DOHH2 (cell line): ENCODE results near the gene ZDHHC9.

Experiments
- H3F3A ChIP-seq: fragments of 200-600 bp; sonication (generic), shearing (Covaris generic); 2 replicates; pipeline ENCODE4 v1.6.0; 2016; ENCODE audit warnings: antibody characterized with exemption, mild to moderate bottlenecking; ENCODE audit not compliant: control insufficient read depth, insufficient read depth
- H3K27ac ChIP-seq: fragments of 200-600 bp; sonication (generic); 2 replicates; pipeline ENCODE4 v1.5.1; 2014; ENCODE audit warnings: low read depth, mild to moderate bottlenecking, low read length, moderate library complexity
- H3K27me3 ChIP-seq: fragments of 200-600 bp; sonication (generic); 2 replicates; pipeline ENCODE4 v1.6.1; 2014; ENCODE audit warnings: mild to moderate bottlenecking, low read length, mixed read lengths; ENCODE audit not compliant: control insufficient read depth
- H3K36me3 ChIP-seq: fragments of 200-600 bp; sonication (generic); 2 replicates; pipeline ENCODE4 v1.6.1; 2014; ENCODE audit warnings: mild to moderate bottlenecking, low read length, moderate library complexity, mixed read lengths; ENCODE audit not compliant: control insufficient read depth
- H3K4me1 ChIP-seq: fragments of 200-600 bp; sonication (generic); 2 replicates; pipeline ENCODE4 v1.6.1; 2014; ENCODE audit warnings: mild to moderate bottlenecking, low read length, mixed read lengths; ENCODE audit not compliant: control insufficient read depth
- H3K4me2 ChIP-seq: fragments of 200-600 bp; sonication (generic); 2 replicates; pipeline ENCODE4 v1.6.0; 2014; ENCODE audit warnings: mild to moderate bottlenecking, low read length, moderate library complexity
- H3K4me3 ChIP-seq: fragments of 200-600 bp; sonication (generic); 2 replicates; pipeline ENCODE4 v1.5.1; 2014; ENCODE audit warnings: mild to moderate bottlenecking, low read length, mixed read lengths
- H3K79me2 ChIP-seq: fragments of 200-600 bp; sonication (generic); 2 replicates; pipeline ENCODE4 v1.6.1; 2014; ENCODE audit warnings: mild to moderate bottlenecking, low read length, mixed read lengths; ENCODE audit not compliant: control insufficient read depth
- H3K9me2 ChIP-seq: fragments of 200-600 bp; sonication (generic); replicated peaks from 2 replicates; pipeline ENCODE4 v1.6.1; 2014; ENCODE audit warnings: mild to moderate bottlenecking, low read length, mixed read lengths; ENCODE audit not compliant: control insufficient read depth
- H3K9me3 ChIP-seq: fragments of 200-600 bp; sonication (generic); 2 replicates; pipeline ENCODE4 v1.6.1; 2014; ENCODE audit warnings: antibody characterized with exemption, low read length, mixed read lengths; ENCODE audit not compliant: control insufficient read depth, insufficient read depth
- H4K20me1 ChIP-seq: fragments of 200-600 bp; sonication (generic); 2 replicates; pipeline ENCODE4 v1.6.0; 2014; ENCODE audit warnings: low read depth, mild to moderate bottlenecking, antibody characterized with exemption, low read length, moderate library complexity; ENCODE audit not compliant: control insufficient read depth, insufficient read depth
- EZH2phosphoT487 ChIP-seq: fragments of 200-600 bp; sonication (generic); IDR thresholded peaks from 2 replicates; pipeline ENCODE4 v1.6.1; 2017; ENCODE audit warnings: borderline replicate concordance, mild to moderate bottlenecking, antibody characterized with exemption, low read length, moderate library complexity, mixed read lengths
- TF ChIP-seq, protein P1 (sequence below): fragments of 200-600 bp; sonication (generic); IDR thresholded peaks from one replicate; pipeline ENCODE4 v1.5.1; 2014; ENCODE audit warnings: antibody characterized with exemption, mild to moderate bottlenecking, low read depth, low read length; ENCODE audit not compliant: poor library complexity, severe bottlenecking

ZDHHC9 gene

DNA sequence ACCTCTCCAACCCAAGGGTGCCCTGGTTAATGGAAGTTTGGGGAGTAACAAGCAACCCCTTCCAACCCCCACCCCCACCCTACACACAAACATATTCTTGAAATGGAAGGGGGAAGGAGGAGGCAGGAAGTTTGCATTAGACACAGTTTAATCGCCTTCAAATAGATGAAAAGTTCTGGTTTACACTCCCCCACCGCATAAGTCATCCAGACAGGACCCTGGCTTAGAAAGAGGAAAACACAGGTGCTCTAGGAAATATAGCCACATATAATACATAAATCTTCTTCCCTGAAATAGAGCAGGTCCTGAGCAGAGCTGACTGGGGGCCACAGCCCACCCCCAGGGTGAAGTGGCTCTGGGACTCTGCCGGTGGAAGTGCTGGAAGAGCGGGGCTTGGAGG is 38.9 kb downstream of the ZDHHC9 start:
- H3K36me3 ChIP-seq = peaks cover 13% of the 10 kb centered on the region; the same call in 1 of the 2 replicates
- no peak for TF ChIP-seq EZH2phosphoT487
- TF ChIP-seq, protein P1, sequence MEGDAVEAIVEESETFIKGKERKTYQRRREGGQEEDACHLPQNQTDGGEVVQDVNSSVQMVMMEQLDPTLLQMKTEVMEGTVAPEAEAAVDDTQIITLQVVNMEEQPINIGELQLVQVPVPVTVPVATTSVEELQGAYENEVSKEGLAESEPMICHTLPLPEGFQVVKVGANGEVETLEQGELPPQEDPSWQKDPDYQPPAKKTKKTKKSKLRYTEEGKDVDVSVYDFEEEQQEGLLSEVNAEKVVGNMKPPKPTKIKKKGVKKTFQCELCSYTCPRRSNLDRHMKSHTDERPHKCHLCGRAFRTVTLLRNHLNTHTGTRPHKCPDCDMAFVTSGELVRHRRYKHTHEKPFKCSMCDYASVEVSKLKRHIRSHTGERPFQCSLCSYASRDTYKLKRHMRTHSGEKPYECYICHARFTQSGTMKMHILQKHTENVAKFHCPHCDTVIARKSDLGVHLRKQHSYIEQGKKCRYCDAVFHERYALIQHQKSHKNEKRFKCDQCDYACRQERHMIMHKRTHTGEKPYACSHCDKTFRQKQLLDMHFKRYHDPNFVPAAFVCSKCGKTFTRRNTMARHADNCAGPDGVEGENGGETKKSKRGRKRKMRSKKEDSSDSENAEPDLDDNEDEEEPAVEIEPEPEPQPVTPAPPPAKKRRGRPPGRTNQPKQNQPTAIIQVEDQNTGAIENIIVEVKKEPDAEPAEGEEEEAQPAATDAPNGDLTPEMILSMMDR = no peak
- peaks cover 3% of the 10 kb centered on the region; the same call in 1 of the 2 replicates for H3F3A ChIP-seq

DNA sequence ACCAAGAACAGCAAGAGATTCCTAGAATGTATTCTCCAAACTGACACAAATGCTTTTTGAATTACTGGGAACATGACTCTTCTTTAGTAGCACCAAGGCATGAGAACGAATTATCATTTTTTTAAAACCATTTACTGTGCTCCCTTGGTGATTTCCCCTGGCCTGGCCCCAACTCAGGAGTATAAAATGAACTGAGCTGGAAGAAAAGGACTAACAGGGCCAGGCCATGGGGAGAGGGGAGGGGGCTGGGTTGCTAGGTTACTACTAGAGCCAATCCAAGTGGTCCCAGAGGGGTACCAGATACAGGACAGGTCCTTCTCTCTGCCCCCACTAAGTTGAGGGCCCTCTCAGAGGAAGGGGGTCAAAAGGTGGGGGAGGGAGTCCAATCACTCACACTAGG is 40.8 kb downstream of the ZDHHC9 start:
- Histone ChIP-seq H3K4me2 (no peak overlapping the region), H3K9me2 (no peaks in the 10 kb centered on the region), H4K20me1 (no peaks in the 10 kb centered on the region), H3K36me3 (peaks cover 8% of the 10 kb centered on the region; the same call in 1 of the 2 replicates), H3K9me3 (no peaks in the 10 kb centered on the region), H3K27ac (no peak overlapping the region), H3F3A (peaks cover 3% of the 10 kb centered on the region; the same call in 1 of the 2 replicates), H3K27me3 (no peaks in the 10 kb centered on the region), H3K4me1 (no peaks in the 10 kb centered on the region), H3K79me2 (no peaks in the 10 kb centered on the region), H3K4me3 (no peak overlapping the region)
- TF ChIP-seq, protein P1 = no peak
- no peak for TF ChIP-seq EZH2phosphoT487

More for the DNA sequence above, 38.9 kb downstream of the ZDHHC9 start:
- Histone ChIP-seq H3K4me3 (no peak overlapping the region), H3K4me1 (peaks cover 11% of the 10 kb centered on the region), H3K9me3 (no peaks in the 10 kb centered on the region), H3K27me3 (no peaks in the 10 kb centered on the region), H4K20me1 (no peaks in the 10 kb centered on the region), H3K9me2 (no peaks in the 10 kb centered on the region), H3K4me2 (no peak overlapping the region), H3K27ac (no peak overlapping the region), H3K79me2 (no peaks in the 10 kb centered on the region)

DNA sequence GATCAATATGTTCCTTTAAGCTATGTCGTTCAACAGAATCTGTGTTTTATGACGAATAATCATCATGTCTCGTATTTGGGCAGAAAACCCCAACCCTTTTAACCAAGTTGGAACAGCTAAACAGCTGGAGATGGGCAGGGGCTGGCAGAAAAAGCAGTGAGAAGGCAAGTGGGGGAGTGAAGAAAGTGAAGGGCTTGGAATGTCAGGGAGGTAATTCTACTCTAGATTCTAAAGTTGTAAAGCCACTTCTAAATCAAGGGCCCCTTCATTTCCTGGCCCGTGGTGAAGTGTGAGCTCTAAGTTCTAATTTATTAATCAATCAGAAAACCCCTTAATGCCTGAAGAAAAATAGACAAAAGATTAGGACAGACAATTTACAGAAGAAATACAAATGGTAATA is 43.5 kb downstream of the ZDHHC9 start:
- Histone ChIP-seq H3K27ac (no peak overlapping the region), H3K36me3 (peaks cover 25% of the 10 kb centered on the region), H3K4me3 (no peak overlapping the region), H3K9me3 (no peaks in the 10 kb centered on the region), H3K27me3 (no peaks in the 10 kb centered on the region), H3K4me1 (no peaks in the 10 kb centered on the region), H4K20me1 (no peaks in the 10 kb centered on the region), H3K79me2 (no peaks in the 10 kb centered on the region), H3F3A (peaks cover 14% of the 10 kb centered on the region), H3K9me2 (no peaks in the 10 kb centered on the region), H3K4me2 (no peak overlapping the region)
- TF ChIP-seq, protein P1 = no peak
- no peak for TF ChIP-seq EZH2phosphoT487
